WTC11 (cell line): ENCODE measurements around the gene DNAJC10. TPM values are rescaled to one million over a fixed set of nuclear protein-coding genes. Genes with fewer than 3 reads are reported as not detected.
"Not testable (repeated sequence)": the region's sequence is repeated elsewhere in the genome, so short reads cannot be mapped to it uniquely, and the experiment has no call there.

Experiments used
- ATAC-seq: fragments of 200-7000 bp; cut with Tn5 transposase; 2 replicates; pipeline ENCODE4 v1.10.0; 2021; ENCODE audit warnings: mild to moderate bottlenecking, moderate library complexity
- CTCF ChIA-PET: fragments of 300-600 bp; sonication (Branson Sonifier 250); formaldehyde crosslinking; loops from one replicate; lab custom pipeline; 2021; ENCODE audit warnings: antibody characterized with exemption; lab: Charles Lee
- POLR2A ChIA-PET: fragments of 350-600 bp; sonication (Branson Sonifier 250); formaldehyde crosslinking; loops from one replicate; lab custom pipeline; 2021; ENCODE audit warnings: antibody characterized with exemption; lab: Charles Lee
- DNase-seq: peaks from one replicate; pipeline ENCODE4 v3.0.0; 2021; ENCODE audit warnings: low spot score
- H3K27ac Mint-ChIP-seq: 2 replicates; pipeline ENCODE4 v1.8.0; 2021; ENCODE audit warnings: mixed read lengths
- H3K27me3 Mint-ChIP-seq: 2 replicates; pipeline ENCODE4 v1.8.0; 2021; ENCODE audit warnings: low read depth, mild to moderate bottlenecking, moderate library complexity, mixed read lengths
- H3K36me3 Mint-ChIP-seq: 2 replicates; pipeline ENCODE4 v1.8.0; 2021; ENCODE audit warnings: mixed read lengths
- H3K4me1 Mint-ChIP-seq: 2 replicates; pipeline ENCODE4 v1.8.0; 2022; ENCODE audit warnings: mixed read lengths
- H3K4me3 Mint-ChIP-seq: 2 replicates; pipeline ENCODE4 v1.8.0; 2021; ENCODE audit warnings: mild to moderate bottlenecking, moderate library complexity, mixed read lengths
- H3K9me3 Mint-ChIP-seq: 2 replicates; pipeline ENCODE4 v1.8.0; 2021; ENCODE audit warnings: mixed read lengths
- ARID4B ChIP-seq: sonication (generic); formaldehyde crosslinking; IDR thresholded peaks from 2 replicates; pipeline ENCODE4 v1.8.0; 2023; ENCODE audit warnings: missing genetic modification reagents, mild to moderate bottlenecking, borderline replicate concordance
- ATF1 ChIP-seq: sonication (generic); formaldehyde crosslinking; IDR thresholded peaks from 2 replicates; pipeline ENCODE4 v1.8.1; 2023; ENCODE audit warnings: mild to moderate bottlenecking, moderate library complexity, missing genetic modification reagents
- ATF2 ChIP-seq: sonication (generic); formaldehyde crosslinking; IDR thresholded peaks from 2 replicates; pipeline ENCODE4 v1.8.1; 2022; ENCODE audit warnings: low read depth, missing genetic modification reagents, borderline replicate concordance
- ATF6 ChIP-seq: sonication (generic); formaldehyde crosslinking; IDR thresholded peaks from 2 replicates; pipeline ENCODE4 v1.8.1; 2023; ENCODE audit warnings: mild to moderate bottlenecking, missing genetic modification reagents
- CTCF ChIP-seq: fragments of 200-600 bp; IDR thresholded peaks from 2 replicates; pipeline ENCODE4 v1.8.0; 2022; ENCODE audit warnings: antibody characterized with exemption
- FOXP1 ChIP-seq: sonication (generic); formaldehyde crosslinking; IDR thresholded peaks from 2 replicates; pipeline ENCODE4 v1.8.0; 2022; ENCODE audit warnings: missing genetic modification reagents, mild to moderate bottlenecking, moderate library complexity, borderline replicate concordance
- GRHL2 ChIP-seq: fragments of 250-450 bp; sonication (Bioruptor Pico); IDR thresholded peaks from 2 replicates; pipeline ENCODE4 v1.8.0; 2022; ENCODE audit warnings: mild to moderate bottlenecking, moderate library complexity; ENCODE audit not compliant: insufficient replicate concordance, severe bottlenecking
- HMGXB4 ChIP-seq: sonication (generic); formaldehyde crosslinking; IDR thresholded peaks from 2 replicates; pipeline ENCODE4 v1.8.1; 2023; ENCODE audit warnings: mild to moderate bottlenecking, moderate library complexity, missing genetic modification reagents
- PREB ChIP-seq: sonication (generic); formaldehyde crosslinking; IDR thresholded peaks from 2 replicates; pipeline ENCODE4 v1.8.1; 2022; ENCODE audit warnings: mild to moderate bottlenecking, missing genetic modification reagents, moderate library complexity, borderline replicate concordance
- SMAD3 ChIP-seq: sonication (generic); formaldehyde crosslinking; IDR thresholded peaks from 2 replicates; pipeline ENCODE4 v1.8.0; 2022; ENCODE audit warnings: missing genetic modification reagents, mild to moderate bottlenecking, borderline replicate concordance
- USF1 ChIP-seq: sonication (generic); formaldehyde crosslinking; IDR thresholded peaks from 2 replicates; pipeline ENCODE4 v1.8.0; 2022; ENCODE audit warnings: mild to moderate bottlenecking, missing genetic modification reagents
- ZNF138 ChIP-seq: sonication (generic); formaldehyde crosslinking; conservative IDR thresholded peaks from 2 replicates; pipeline ENCODE4 v1.8.1; 2022; ENCODE audit warnings: mild to moderate bottlenecking, moderate library complexity, missing genetic modification reagents
- ZNF281 ChIP-seq: sonication (generic); formaldehyde crosslinking; IDR thresholded peaks from 2 replicates; pipeline ENCODE4 v1.8.0; 2023; ENCODE audit warnings: mild to moderate bottlenecking, missing genetic modification reagents
- total RNA-seq: library from RNA; stranded (reverse); gene quantifications from 3 replicates; pipeline ENCODE4 v1.2.3, GENCODE V29; 2021

Gene DNAJC10
- total RNA-seq, 1 experiment from 2014 or later = 109 TPM

GRCh38 chr2:182685559-182685958, 30.5 kb upstream of the DNAJC10 start (continued):
- TF ChIP-seq FOXP1 (CRISPR knock-in tag) (no peak), ZNF281 (CRISPR knock-in tag) (no peak)

- POLR2A ChIA-PET, CTCF ChIA-PET, H3K4me1 Mint-ChIP-seq, H3K27ac Mint-ChIP-seq, H3K36me3 Mint-ChIP-seq, ATAC-seq, H3K4me3 Mint-ChIP-seq, DNase-seq: not testable (repeated sequence)
- H3K9me3 Mint-ChIP-seq = peaks cover 21% of the 10 kb centered on the region
- peaks cover 12% of the 10 kb centered on the region; the same call in 1 of the 2 replicates for H3K27me3 Mint-ChIP-seq
Measured at GRCh38 chr2:182686763-182687162, 29.3 kb upstream of the DNAJC10 start.

- peaks cover 3% of the 10 kb centered on the region; the same call in 1 of the 2 replicates for H3K27me3 Mint-ChIP-seq
- peaks cover 11% of the 10 kb centered on the region; the same call in 1 of the 2 replicates for H3K9me3 Mint-ChIP-seq
- H3K4me3 Mint-ChIP-seq = no peak overlapping the region
- no peak overlapping the region for H3K27ac Mint-ChIP-seq
- DNase-seq = no peak
- ATAC-seq = no peak
- no peaks in the 10 kb centered on the region for H3K36me3 Mint-ChIP-seq
- ChIA-PET POLR2A (no interaction called here), CTCF (no interaction called here)
- H3K4me1 Mint-ChIP-seq = no peaks in the 10 kb centered on the region
- TF ChIP-seq ARID4B (CRISPR knock-in tag) (no peak), ATF2 (CRISPR knock-in tag) (no peak), ATF6 (CRISPR knock-in tag) (no peak), ATF1 (no peak), PREB (CRISPR knock-in tag) (no peak), CTCF (no peak), HMGXB4 (CRISPR knock-in tag) (no peak), USF1 (CRISPR knock-in tag) (no peak), ZNF138 (CRISPR knock-in tag) (no peak), GRHL2 (CRISPR knock-in tag) (no peak), SMAD3 (CRISPR knock-in tag) (no peak)
Measured at GRCh38 chr2:182694189-182694588, 21.9 kb upstream of the DNAJC10 start.
